Measurements from ENCODE around the gene ELMO3. TPM values are rescaled to one million over a fixed set of nuclear protein-coding genes. Genes with fewer than 3 reads are reported as not detected.

ELMO3 gene
- 1 to 10 TPM in 5 of 8 experiments, under 1 TPM in 3; 0.43 to 2.8 (median 1.2) TPM for total RNA-seq

GRCh38 chr16:67199011-67199807 lies at the start of gene ELMO3:
Gene ELMO3 (plus strand): TSS chr16:67199131. CDS start chr16:67199327, 196 bp downstream.
- WGBS, 10 experiments = 40% methylated on average over 1 of the region's 61 CpGs; no CpG with 5 or more reads in 9 of the 10 experiments
- H3K27ac ChIP-seq = no peak within 1 kb of the TSS
- in situ Hi-C loops (cut with MboI; ENCODE audit: low pct_unique_long_range_greater_than_20kb in 2 of 9, low sequenced_read_pairs in 9 of 9, unreplicated experiment in 9 of 9) = no loop called here
- peak in 4 of 8 experiments; percentile 2 to 9 (median 6) for ATAC-seq (replicated peaks in 6 of 8)
- H3K4me3 ChIP-seq = no peak within 1 kb of the TSS
- H3K4me1 ChIP-seq (replicated peaks in 1 of 2) = no peaks in the 10 kb centered on the region

GRCh38 chr16:67149276-67150046 lies 49.5 kb upstream of the ELMO3 start:
- no peak overlapping the region for H3K27ac ChIP-seq
- no peak overlapping the region for H3K4me3 ChIP-seq
- ATAC-seq (replicated peaks in 6 of 8) = no peak
- 73 to 100% (median 92%) methylated on average over 3 to 11 of the region's 77 CpGs; no CpG with 5 or more reads in 3 of the 10 experiments for WGBS, 10 experiments
- in situ Hi-C loops (cut with MboI; ENCODE audit: low pct_unique_long_range_greater_than_20kb in 2 of 9, low sequenced_read_pairs in 9 of 9, unreplicated experiment in 9 of 9) = loop anchor here (10.0 to 25.0 kb wide), 3 partner anchors 162 to 195 kb away; partner anchors contain the start of genes CES3 (in 7 of the 9) and CES4A (in 1 of the 9)
- peaks cover 4 to 6% of the 10 kb centered on the region in 2 donors for H3K4me1 ChIP-seq (replicated peaks in 1 of 2)

GRCh38 chr16:67150047-67150832 lies 48.7 kb upstream of the ELMO3 start:
- Histone ChIP-seq H3K4me1 (replicated peaks in 1 of 2) (peaks cover 4 to 9% of the 10 kb centered on the region in 2 donors), H3K4me3 (peak overlapping the region; percentile 14 to 43 (median 36)), H3K27ac (peak overlapping the region in 1 of 2 donors; percentile 40)
- WGBS, 10 experiments = 22% methylated on average over 9 of the region's 94 CpGs; no CpG with 5 or more reads in 9 of the 10 experiments
- in situ Hi-C loops (cut with MboI; ENCODE audit: low pct_unique_long_range_greater_than_20kb in 2 of 9, low sequenced_read_pairs in 9 of 9, unreplicated experiment in 9 of 9) = loop anchor here (10.0 to 25.0 kb wide), 3 partner anchors 163 to 195 kb away; partner anchors contain the start of genes CES3 (in 7 of the 9) and CES4A (in 1 of the 9)
- ATAC-seq (replicated peaks in 6 of 8) = peak; percentile 14 to 68 (median 60)

- H3K4me3 ChIP-seq = peak within 1 kb of the TSS; percentile 14 to 43 (median 36)
- H3K27ac ChIP-seq = peak within 1 kb of the TSS in 1 of 2 donors; percentile 40
- ATAC-seq (replicated peaks in 6 of 8) = peak; percentile 60 to 80 (median 70)
- WGBS, 10 experiments = 0% methylated on average over 2 to 5 of the region's 34 CpGs; no CpG with 5 or more reads in 8 of the 10 experiments
- H3K4me1 ChIP-seq (replicated peaks in 1 of 2) = peaks cover 4 to 9% of the 10 kb centered on the region in 2 donors
- in situ Hi-C loops (cut with MboI; ENCODE audit: low pct_unique_long_range_greater_than_20kb in 2 of 9, low sequenced_read_pairs in 9 of 9, unreplicated experiment in 9 of 9) = loop anchor here (10.0 to 25.0 kb wide), 3 partner anchors 164 to 196 kb away; partner anchors contain the start of genes CES3 (in 7 of the 9) and CES4A (in 1 of the 9)
Observed at GRCh38 chr16:67150833-67151396, 48.0 kb upstream of the ELMO3 start, which contains the start of gene B3GNT9. Gene B3GNT9 (minus strand): TSS chr16:67150998. CDS start chr16:67150485, 513 bp downstream.

- no peak for ATAC-seq (replicated peaks in 6 of 8)
- H3K4me3 ChIP-seq = peak overlapping the region in 3 of 5 donors; percentile 36 to 43 (median 41)
- peaks cover 4 to 9% of the 10 kb centered on the region in 2 donors for H3K4me1 ChIP-seq (replicated peaks in 1 of 2)
- WGBS, 10 experiments = 26 to 100% (median 54%) methylated on average over 1 to 5 of the region's 8 CpGs; no CpG with 5 or more reads in 4 of the 10 experiments
- peak overlapping the region in 1 of 2 donors; percentile 11 for H3K27ac ChIP-seq
- in situ Hi-C loops (cut with MboI; ENCODE audit: low pct_unique_long_range_greater_than_20kb in 2 of 9, low sequenced_read_pairs in 9 of 9, unreplicated experiment in 9 of 9) = loop anchor here (10.0 to 25.0 kb wide), 3 partner anchors 164 to 197 kb away; partner anchors contain the start of genes CES3 (in 7 of the 9) and CES4A (in 1 of the 9)
Observed at GRCh38 chr16:67151431-67152097, 47.4 kb upstream of the ELMO3 start.

GRCh38 chr16:67154578-67155294 lies 44.2 kb upstream of the ELMO3 start:
- no peak overlapping the region for H3K27ac ChIP-seq
- ATAC-seq (replicated peaks in 6 of 8) = no peak
- in situ Hi-C loops (cut with MboI; ENCODE audit: low pct_unique_long_range_greater_than_20kb in 2 of 9, low sequenced_read_pairs in 9 of 9, unreplicated experiment in 9 of 9) = loop anchor here (10.0 to 25.0 kb wide), 3 partner anchors 167 to 200 kb away; partner anchors contain the start of genes CES3 (in 7 of the 9) and CES4A (in 1 of the 9)
- H3K4me1 ChIP-seq (replicated peaks in 1 of 2) = peaks cover 4 to 15% of the 10 kb centered on the region in 2 donors
- WGBS, 10 experiments = 6 to 25% methylated on average over 4 to 9 of the region's 61 CpGs; no CpG with 5 or more reads in 8 of the 10 experiments
- peak overlapping the region; percentile 20 to 37 (median 26) for H3K4me3 ChIP-seq

- H3K4me1 ChIP-seq (replicated peaks in 1 of 2) = peaks cover 4 to 21% of the 10 kb centered on the region in 2 donors
- peak; percentile 23 to 82 (median 70) for ATAC-seq (replicated peaks in 6 of 8)
- no peak overlapping the region for H3K27ac ChIP-seq
- peak overlapping the region; percentile 20 to 37 (median 26) for H3K4me3 ChIP-seq
- in situ Hi-C loops (cut with MboI; ENCODE audit: low pct_unique_long_range_greater_than_20kb in 2 of 9, low sequenced_read_pairs in 9 of 9, unreplicated experiment in 9 of 9) = loop anchor here (10.0 to 25.0 kb wide), 3 partner anchors 168 to 201 kb away; partner anchors contain the start of genes CES3 (in 7 of the 9) and CES4A (in 1 of the 9)
- WGBS, 10 experiments = 0 to 18% (median 8%) methylated on average over 3 to 14 of the region's 74 CpGs; no CpG with 5 or more reads in 6 of the 10 experiments
Observed at GRCh38 chr16:67155295-67156142, 43.4 kb upstream of the ELMO3 start.

GRCh38 chr16:67156143-67156844 lies 42.6 kb upstream of the ELMO3 start:
- Histone ChIP-seq H3K4me1 (replicated peaks in 1 of 2) (peaks cover 0 to 18% of the 10 kb centered on the region in 2 donors), H3K4me3 (no peak overlapping the region), H3K27ac (no peak overlapping the region)
- 67 to 83% methylated on average over 2 of the region's 15 CpGs; no CpG with 5 or more reads in 8 of the 10 experiments for WGBS, 10 experiments
- ATAC-seq (replicated peaks in 6 of 8) = no peak
- in situ Hi-C loops (cut with MboI; ENCODE audit: low pct_unique_long_range_greater_than_20kb in 2 of 9, low sequenced_read_pairs in 9 of 9, unreplicated experiment in 9 of 9) = loop anchor here (10.0 to 25.0 kb wide), 3 partner anchors 169 to 201 kb away; partner anchors contain the start of genes CES3 (in 7 of the 9) and CES4A (in 1 of the 9)

- Histone ChIP-seq H3K27ac (no peak overlapping the region), H3K4me1 (replicated peaks in 1 of 2) (peaks cover 0 to 16% of the 10 kb centered on the region in 2 donors), H3K4me3 (no peak overlapping the region)
- 0 to 80% (median 28%) methylated on average over 1 to 7 of the region's 7 CpGs; no CpG with 5 or more reads in 1 of the 10 experiments for WGBS, 10 experiments
- in situ Hi-C loops (cut with MboI; ENCODE audit: low pct_unique_long_range_greater_than_20kb in 2 of 9, low sequenced_read_pairs in 9 of 9, unreplicated experiment in 9 of 9) = loop anchor here (10.0 to 25.0 kb wide), 3 partner anchors 170 to 202 kb away; partner anchors contain the start of genes CES3 (in 7 of the 9) and CES4A (in 1 of the 9)
- ATAC-seq (replicated peaks in 6 of 8) = no peak
Observed at GRCh38 chr16:67157106-67157748, 41.7 kb upstream of the ELMO3 start.

Data from motor neuron (in vitro differentiated cells).